ENCODE results near the gene EPS8L3.

GRCh38 chr1:109802901-109803561 lies 39.3 kb upstream of the EPS8L3 start:
- TF ChIP-seq KDM1A (IDR thresholded peaks at IDR 0.05; ENCODE audit: borderline replicate concordance), result no peak
- no peak for TF ChIP-seq CTCF (IDR thresholded peaks at IDR 0.05 in 2 of 3, conservative IDR thresholded peaks at IDR 0.05 in 1 of 3; ENCODE audit: control insufficient read depth in 2 of 3, extremely low read depth in 1 of 3, insufficient read depth in 1 of 3, low read depth in 3 of 3, low read length in 3 of 3)
- TF ChIP-seq SRF (IDR thresholded peaks at IDR 0.05; ENCODE audit: low read depth in 2 of 2, low read length in 2 of 2), result no peak
- TF ChIP-seq FOXM1 (IDR thresholded peaks at IDR 0.05; ENCODE audit: low read depth, low read length), result no peak
- TF ChIP-seq ZBTB33 (IDR thresholded peaks at IDR 0.05), result no peak
- TF ChIP-seq POLR2AphosphoS5 (IDR thresholded peaks at IDR 0.05; ENCODE audit: low read length), result no peak
- TF ChIP-seq MAX (IDR thresholded peaks at IDR 0.05; ENCODE audit: low read depth, low read length), result no peak
- no peak for TF ChIP-seq USF2 (IDR thresholded peaks at IDR 0.05; ENCODE audit: borderline replicate concordance, low read depth, low read length)
- no peak for TF ChIP-seq SIN3A (IDR thresholded peaks at IDR 0.05; ENCODE audit: low read depth, low read length)

Measured in GM12878 (cell line).